Measurements from ENCODE around the gene STAMBPL1. TPM values are rescaled to one million over a fixed set of nuclear protein-coding genes. Genes with fewer than 3 reads are reported as not detected.

Gene STAMBPL1
- total RNA-seq, 1 donor from 2014 or later, result 1.5 TPM

DNA sequence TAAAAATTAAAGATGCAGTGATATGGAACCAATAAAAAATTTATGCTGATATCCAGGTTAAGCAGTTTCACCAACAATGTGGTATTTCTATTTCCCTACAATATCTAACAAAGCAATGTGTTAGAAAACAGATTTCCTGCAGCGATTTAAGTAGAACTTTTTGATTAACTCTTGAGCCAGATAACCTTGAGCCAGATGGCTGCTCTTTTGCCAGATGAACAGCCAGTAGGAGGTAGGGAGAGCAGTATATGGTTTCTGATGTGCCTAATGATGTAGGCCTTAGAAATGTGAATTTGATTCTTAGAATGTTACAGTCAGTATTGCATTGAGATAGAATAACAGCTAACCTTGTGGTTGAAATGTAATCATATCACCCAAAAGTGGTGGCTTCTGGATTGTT, 31.1 kb downstream of the STAMBPL1 start:
- Histone ChIP-seq H3K27me3 (ENCODE audit: insufficient read depth, low read length) (no peaks in the 10 kb centered on the region), H3K4me1 (ENCODE audit: insufficient read depth, low read length) (no peaks in the 10 kb centered on the region), H3K27ac (ENCODE audit: low read depth, low read length) (no peak overlapping the region), H3K79me2 (ENCODE audit: insufficient read depth, low read length) (no peaks in the 10 kb centered on the region), H4K20me1 (ENCODE audit: insufficient read depth, low read length) (no peaks in the 10 kb centered on the region), H3K9ac (ENCODE audit: low read length) (no peak overlapping the region), H3K4me3 (ENCODE audit: insufficient read depth, low read depth, low read length) (no peak overlapping the region), H3K4me2 (ENCODE audit: low read length) (no peak overlapping the region), H3K36me3 (ENCODE audit: insufficient read depth, low read length) (peaks cover 3% of the 10 kb centered on the region), H3K9me3 (ENCODE audit: insufficient read depth, low read depth, low read length) (no peaks in the 10 kb centered on the region), H2AFZ (ENCODE audit: low read depth, low read length) (no peak overlapping the region)
- no peak for DNase-seq (ENCODE audit: low read depth)
- Mint-ChIP-seq H3K4me1 (ENCODE audit: low read depth, unreplicated experiment) (no peaks in the 10 kb centered on the region), H3K27ac (ENCODE audit: unreplicated experiment) (no peak overlapping the region), H3K36me3 (ENCODE audit: low read depth, unreplicated experiment) (no peaks in the 10 kb centered on the region), H3K9me3 (ENCODE audit: unreplicated experiment) (no peaks in the 10 kb centered on the region), H3K27me3 (ENCODE audit: low read depth, unreplicated experiment) (peaks cover 3% of the 10 kb centered on the region), H3K4me3 (ENCODE audit: unreplicated experiment) (no peak overlapping the region)
- no peak for FAIRE-seq
- TF ChIP-seq, protein P1, sequence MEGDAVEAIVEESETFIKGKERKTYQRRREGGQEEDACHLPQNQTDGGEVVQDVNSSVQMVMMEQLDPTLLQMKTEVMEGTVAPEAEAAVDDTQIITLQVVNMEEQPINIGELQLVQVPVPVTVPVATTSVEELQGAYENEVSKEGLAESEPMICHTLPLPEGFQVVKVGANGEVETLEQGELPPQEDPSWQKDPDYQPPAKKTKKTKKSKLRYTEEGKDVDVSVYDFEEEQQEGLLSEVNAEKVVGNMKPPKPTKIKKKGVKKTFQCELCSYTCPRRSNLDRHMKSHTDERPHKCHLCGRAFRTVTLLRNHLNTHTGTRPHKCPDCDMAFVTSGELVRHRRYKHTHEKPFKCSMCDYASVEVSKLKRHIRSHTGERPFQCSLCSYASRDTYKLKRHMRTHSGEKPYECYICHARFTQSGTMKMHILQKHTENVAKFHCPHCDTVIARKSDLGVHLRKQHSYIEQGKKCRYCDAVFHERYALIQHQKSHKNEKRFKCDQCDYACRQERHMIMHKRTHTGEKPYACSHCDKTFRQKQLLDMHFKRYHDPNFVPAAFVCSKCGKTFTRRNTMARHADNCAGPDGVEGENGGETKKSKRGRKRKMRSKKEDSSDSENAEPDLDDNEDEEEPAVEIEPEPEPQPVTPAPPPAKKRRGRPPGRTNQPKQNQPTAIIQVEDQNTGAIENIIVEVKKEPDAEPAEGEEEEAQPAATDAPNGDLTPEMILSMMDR (IDR thresholded peaks at IDR 0.05; ENCODE audit: insufficient read depth, low read depth, low read length), result no peak
- TF ChIP-seq EZH2 (IDR thresholded peaks at IDR 0.05; ENCODE audit: insufficient read depth, low read length), result no peak

DNA sequence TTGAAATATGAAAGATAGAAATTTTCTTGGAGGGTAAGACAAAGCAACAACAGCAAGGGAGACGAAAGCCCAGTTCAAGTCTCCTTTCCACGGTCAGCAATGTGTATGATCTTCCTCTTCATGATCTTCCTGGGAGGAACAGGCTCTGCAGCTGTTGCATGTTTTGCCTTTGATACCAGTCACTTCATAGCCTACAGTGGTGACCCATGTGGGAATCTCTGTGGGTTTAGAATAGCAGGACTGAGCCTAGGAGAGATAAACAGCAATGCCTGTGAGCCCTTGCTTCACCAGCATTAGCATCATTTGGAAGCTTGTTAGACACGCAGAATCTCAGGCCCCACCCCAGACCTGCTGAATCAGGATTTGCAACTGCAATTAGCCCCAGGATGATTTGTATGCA, 31.8 kb downstream of the STAMBPL1 start:
- H3K79me2 ChIP-seq (ENCODE audit: insufficient read depth, low read length), result no peaks in the 10 kb centered on the region
- H3K27me3 ChIP-seq (ENCODE audit: insufficient read depth, low read length), result no peaks in the 10 kb centered on the region
- no peaks in the 10 kb centered on the region for H3K9me3 ChIP-seq (ENCODE audit: insufficient read depth, low read depth, low read length)
- H3K36me3 Mint-ChIP-seq (ENCODE audit: low read depth, unreplicated experiment), result no peaks in the 10 kb centered on the region
- H3K4me3 Mint-ChIP-seq (ENCODE audit: unreplicated experiment), result no peak overlapping the region
- H2AFZ ChIP-seq (ENCODE audit: low read depth, low read length), result no peak overlapping the region
- DNase-seq (ENCODE audit: low read depth), result no peak
- H3K27ac ChIP-seq (ENCODE audit: low read depth, low read length), result no peak overlapping the region
- H3K4me1 ChIP-seq (ENCODE audit: insufficient read depth, low read length), result no peaks in the 10 kb centered on the region
- no peak for FAIRE-seq
- no peak overlapping the region for H3K9ac ChIP-seq (ENCODE audit: low read length)
- H3K9me3 Mint-ChIP-seq (ENCODE audit: unreplicated experiment), result no peaks in the 10 kb centered on the region
- H3K4me2 ChIP-seq (ENCODE audit: low read length), result no peak overlapping the region
- no peaks in the 10 kb centered on the region for H3K4me1 Mint-ChIP-seq (ENCODE audit: low read depth, unreplicated experiment)
- H3K27ac Mint-ChIP-seq (ENCODE audit: unreplicated experiment), result no peak overlapping the region
- TF ChIP-seq, protein P1 (IDR thresholded peaks at IDR 0.05; ENCODE audit: insufficient read depth, low read depth, low read length), result no peak
- no peak for TF ChIP-seq EZH2 (IDR thresholded peaks at IDR 0.05; ENCODE audit: insufficient read depth, low read length)
- no peaks in the 10 kb centered on the region for H4K20me1 ChIP-seq (ENCODE audit: insufficient read depth, low read length)
- peaks cover 3% of the 10 kb centered on the region for H3K27me3 Mint-ChIP-seq (ENCODE audit: low read depth, unreplicated experiment)
- no peak overlapping the region for H3K4me3 ChIP-seq (ENCODE audit: insufficient read depth, low read depth, low read length)
- H3K36me3 ChIP-seq (ENCODE audit: insufficient read depth, low read length), result peaks cover 3% of the 10 kb centered on the region

DNA sequence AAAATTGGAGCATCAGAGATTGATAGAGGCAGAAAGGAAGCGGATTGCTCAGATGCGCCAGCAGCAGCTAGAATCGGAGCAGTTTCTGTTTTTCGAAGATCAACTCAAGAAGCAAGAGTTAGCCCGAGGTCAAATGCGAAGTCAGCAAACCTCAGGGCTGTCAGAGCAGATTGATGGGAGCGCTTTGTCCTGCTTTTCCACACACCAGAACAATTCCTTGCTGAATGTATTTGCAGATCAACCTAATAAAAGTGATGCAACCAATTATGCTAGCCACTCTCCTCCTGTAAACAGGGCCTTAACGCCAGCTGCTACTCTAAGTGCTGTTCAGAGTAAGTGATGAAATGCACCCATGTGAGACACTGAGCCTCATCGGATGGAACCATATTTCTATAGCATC, 33.1 kb downstream of the STAMBPL1 start:
- Histone ChIP-seq H4K20me1 (ENCODE audit: insufficient read depth, low read length) (no peaks in the 10 kb centered on the region), H3K4me3 (ENCODE audit: insufficient read depth, low read depth, low read length) (no peak overlapping the region), H3K27me3 (ENCODE audit: insufficient read depth, low read length) (no peaks in the 10 kb centered on the region), H3K27ac (ENCODE audit: low read depth, low read length) (no peak overlapping the region), H3K36me3 (ENCODE audit: insufficient read depth, low read length) (peaks cover 3% of the 10 kb centered on the region), H3K9me3 (ENCODE audit: insufficient read depth, low read depth, low read length) (no peaks in the 10 kb centered on the region), H2AFZ (ENCODE audit: low read depth, low read length) (no peak overlapping the region), H3K9ac (ENCODE audit: low read length) (no peak overlapping the region), H3K4me1 (ENCODE audit: insufficient read depth, low read length) (no peaks in the 10 kb centered on the region), H3K79me2 (ENCODE audit: insufficient read depth, low read length) (no peaks in the 10 kb centered on the region), H3K4me2 (ENCODE audit: low read length) (no peak overlapping the region)
- H3K36me3 Mint-ChIP-seq (ENCODE audit: low read depth, unreplicated experiment), result no peaks in the 10 kb centered on the region
- TF ChIP-seq, protein P1 (IDR thresholded peaks at IDR 0.05; ENCODE audit: insufficient read depth, low read depth, low read length), result no peak
- no peak for TF ChIP-seq EZH2 (IDR thresholded peaks at IDR 0.05; ENCODE audit: insufficient read depth, low read length)
- no peak for FAIRE-seq
- peaks cover 3% of the 10 kb centered on the region for H3K27me3 Mint-ChIP-seq (ENCODE audit: low read depth, unreplicated experiment)
- H3K4me3 Mint-ChIP-seq (ENCODE audit: unreplicated experiment), result no peak overlapping the region
- no peak for DNase-seq (ENCODE audit: low read depth)
- H3K9me3 Mint-ChIP-seq (ENCODE audit: unreplicated experiment), result no peaks in the 10 kb centered on the region
- no peaks in the 10 kb centered on the region for H3K4me1 Mint-ChIP-seq (ENCODE audit: low read depth, unreplicated experiment)
- H3K27ac Mint-ChIP-seq (ENCODE audit: unreplicated experiment), result no peak overlapping the region

Data from astrocyte (in vitro differentiated cells and primary cell).